Gastrocnemius medialis (tissue), 4 donors: ENCODE results near the gene ARHGAP24. TPM values are rescaled to one million over a fixed set of nuclear protein-coding genes. Genes with fewer than 3 reads are reported as not detected.
A peak's percentile ranks its signal among the peaks of the same experiment; 100 is the strongest.

ENCODE experiments used
- ATAC-seq, 2 donors: fragments of 150-250 bp; one replicate each; pipeline ENCODE4 v1.9.1; 2016
- DNase-seq, 2 donors: peaks; one replicate each; pipeline ENCODE4 v3.0.0-alpha.2; 2019
- H3K27ac ChIP-seq, 4 donors: fragments of 200-600 bp; sonication (generic); 1 replicate in 1 of 4; 2 replicates in 3 of 4; pipeline ENCODE4 v1.5.1; 2016 to 2018; ENCODE audit warnings: mild to moderate bottlenecking in 2 of 4, moderate library complexity in 1 of 4
- H3K27me3 ChIP-seq, 3 donors: fragments of 200-600 bp; sonication (generic) in 2 of 3; 1 replicate in 1 of 3; 2 replicates in 2 of 3; pipeline versions ENCODE4 v1.5.1 to v1.6.0; 2016 to 2019; ENCODE audit warnings: mild to moderate bottlenecking in 1 of 3, moderate library complexity in 1 of 3
- H3K36me3 ChIP-seq, 2 donors: fragments of 200-600 bp; sonication (generic) in 1 of 2; one replicate each; pipeline ENCODE4 v1.5.1; 2017 to 2018
- H3K4me1 ChIP-seq, 2 donors: fragments of 200-600 bp; sonication (generic) in 1 of 2; one replicate each; pipeline ENCODE4 v1.5.1; 2016 to 2017; ENCODE audit warnings: mild to moderate bottlenecking in 2 of 2
- H3K4me3 ChIP-seq, 4 donors: fragments of 200-600 bp; sonication (generic) in 3 of 4; 1 replicate in 1 of 4; 2 replicates in 3 of 4; pipeline ENCODE4 v1.5.1; 2016 to 2019; ENCODE audit warnings: mild to moderate bottlenecking in 2 of 4
- H3K9me3 ChIP-seq, 3 donors: fragments of 200-600 bp; sonication (generic) in 2 of 3; 1 replicate in 1 of 3; 2 replicates in 2 of 3; pipeline ENCODE4 v1.5.1; 2016 to 2019
- CTCF ChIP-seq, 5 experiments: fragments of 450-650 bp in 3 of 5; fragments of 200-600 bp in 2 of 5; sonication (generic) in 2 of 5; IDR thresholded peaks in 4 of 5; conservative IDR thresholded peaks in 1 of 5; 1 replicate in 4 of 5; 2 replicates in 1 of 5; pipeline ENCODE4 v1.5.1; 2016 to 2019; ENCODE audit warnings: antibody characterized with exemption in 5 of 5, mild to moderate bottlenecking in 3 of 5, moderate library complexity in 3 of 5
- POLR2A ChIP-seq, 2 donors: fragments of 450-650 bp; IDR thresholded peaks; one replicate each; pipeline ENCODE4 v1.6.1; 2017; ENCODE audit warnings: antibody characterized with exemption in 2 of 2, mild to moderate bottlenecking in 2 of 2, moderate library complexity in 2 of 2
- in situ Hi-C, 4 donors: fragments of 200-750 bp; cut with MboI; loops; one replicate each; pipeline versions ENCODE4 v1.15.0 to v1.8.0; 2017; ENCODE audit warnings: low sequenced_read_pairs in 4 of 4
- intact Hi-C: fragments of 100-400 bp; cut with DNase I; formaldehyde crosslinking; loops from one replicate; pipeline ENCODE4 v1.15.1; 2023; ENCODE audit warnings: low total_unique reads
- total RNA-seq, 4 donors: library from RNA; depleted of rRNA; stranded (reverse); fragments of >200 nt; gene quantifications; one replicate each; pipeline versions ENCODE4 v1.1.0 to v1.2.3, GENCODE V29; 2016

ARHGAP24 gene
- total RNA-seq, 4 donors from 2014 or later, result 2.8 to 7.8 (median 5.3) TPM

- in situ Hi-C loops, result no loop called here
Observed at GRCh38 chr4:85697854-85698253, 222.9 kb downstream of the ARHGAP24 start.

DNA sequence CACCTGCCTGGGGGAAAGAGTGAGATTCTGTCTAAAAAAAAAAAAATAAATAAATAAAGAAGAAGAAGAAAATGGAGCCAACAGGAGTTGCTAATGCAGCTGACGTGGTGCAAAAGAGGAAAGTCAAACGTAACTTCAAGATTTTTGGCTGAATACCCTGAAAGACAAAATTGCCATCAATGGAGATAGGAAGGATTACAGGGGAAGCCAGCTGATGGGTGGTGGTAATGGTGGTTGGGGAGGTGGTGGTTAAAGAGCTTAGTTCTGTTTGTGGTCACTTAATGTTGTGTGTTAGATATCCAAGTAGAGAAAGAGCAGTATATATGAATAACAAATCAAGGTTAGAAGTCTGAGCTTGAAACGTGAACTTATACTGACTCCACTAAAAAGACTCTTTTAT, 225.4 kb downstream of the ARHGAP24 start:
- DNase-seq (no peak), ATAC-seq (no peak)
- intact Hi-C loops, result no loop called here
- in situ Hi-C loops, result no loop called here
- no peak overlapping the region for H3K4me3 ChIP-seq
- no peaks in the 10 kb centered on the region for H3K4me1 ChIP-seq
- no peaks in the 10 kb centered on the region for H3K36me3 ChIP-seq
- no peaks in the 10 kb centered on the region for H3K9me3 ChIP-seq
- H3K27ac ChIP-seq, result no peak overlapping the region
- TF ChIP-seq CTCF (IDR thresholded peaks at IDR 0.05 in 4 of 5, conservative IDR thresholded peaks at IDR 0.05 in 1 of 5) (no peak), POLR2A (IDR thresholded peaks at IDR 0.05) (no peak)
- no peaks in the 10 kb centered on the region for H3K27me3 ChIP-seq

More at GRCh38 chr4:85697854-85698253, 222.9 kb downstream of the ARHGAP24 start:
- intact Hi-C loops, result no loop called here
- TF ChIP-seq CTCF (IDR thresholded peaks at IDR 0.05 in 4 of 5, conservative IDR thresholded peaks at IDR 0.05 in 1 of 5) (no peak), POLR2A (IDR thresholded peaks at IDR 0.05) (no peak)
- DNase-seq (no peak), ATAC-seq (no peak)
- Histone ChIP-seq H3K4me3 (no peak overlapping the region), H3K27ac (no peak overlapping the region), H3K4me1 (no peaks in the 10 kb centered on the region), H3K27me3 (no peaks in the 10 kb centered on the region), H3K9me3 (no peaks in the 10 kb centered on the region), H3K36me3 (no peaks in the 10 kb centered on the region)

DNA sequence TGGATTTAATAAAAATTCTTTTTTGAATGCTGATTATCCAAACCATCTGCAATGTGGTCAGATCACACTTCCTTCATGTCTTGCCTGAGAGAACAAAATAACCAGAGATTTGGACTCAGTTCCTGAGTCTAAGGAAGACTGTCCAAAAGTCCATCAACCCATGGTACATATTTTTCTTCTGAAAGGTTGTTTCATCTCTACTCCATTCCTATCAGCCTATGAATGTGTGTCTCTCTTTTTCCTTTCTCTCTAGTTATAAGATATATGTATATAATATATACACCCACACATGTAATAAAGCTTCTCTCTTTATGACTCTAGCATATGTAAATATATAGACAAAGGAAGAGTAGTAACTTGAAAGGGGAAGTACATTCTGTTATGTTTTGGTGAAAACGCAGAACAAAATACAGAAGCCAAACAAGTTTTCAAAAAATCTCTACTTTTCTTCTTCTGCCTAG, 226.9 kb downstream of the ARHGAP24 start:
- no peak for ATAC-seq
- H3K36me3 ChIP-seq, result no peaks in the 10 kb centered on the region
- in situ Hi-C loops, result no loop called here
- H3K4me1 ChIP-seq, result no peaks in the 10 kb centered on the region
- no peaks in the 10 kb centered on the region for H3K27me3 ChIP-seq
- intact Hi-C loops, result no loop called here
- no peak overlapping the region for H3K27ac ChIP-seq
- H3K9me3 ChIP-seq, result no peaks in the 10 kb centered on the region
- DNase-seq, result no peak
- no peak overlapping the region for H3K4me3 ChIP-seq
- TF ChIP-seq CTCF (IDR thresholded peaks at IDR 0.05 in 4 of 5, conservative IDR thresholded peaks at IDR 0.05 in 1 of 5), result no peak
- no peak for TF ChIP-seq POLR2A (IDR thresholded peaks at IDR 0.05)

DNA sequence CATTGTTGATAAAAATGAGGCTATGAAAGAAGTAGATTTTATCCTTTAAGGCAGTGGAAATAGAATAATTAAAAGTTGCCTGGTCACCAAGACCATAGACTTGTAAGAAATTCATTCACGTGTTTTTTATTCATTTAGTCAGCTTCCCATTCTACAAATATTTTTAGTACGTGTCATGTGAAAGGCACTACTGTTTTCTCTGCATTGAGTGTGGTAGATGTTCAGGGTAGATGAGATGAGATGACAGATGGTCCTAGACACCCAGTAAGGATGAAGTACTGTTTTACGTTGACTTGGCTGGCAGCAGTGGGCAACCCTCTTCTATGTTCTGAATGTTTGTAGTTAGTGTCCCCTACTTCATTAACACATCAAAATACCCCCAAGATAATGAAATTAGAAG, 228.1 kb downstream of the ARHGAP24 start:
- H3K27ac ChIP-seq, result peak overlapping the region in 1 of 4 donors; percentile 13
- in situ Hi-C loops (no loop called here), intact Hi-C loops (no loop called here)
- TF ChIP-seq CTCF (IDR thresholded peaks at IDR 0.05 in 4 of 5, conservative IDR thresholded peaks at IDR 0.05 in 1 of 5), result no peak
- no peak for TF ChIP-seq POLR2A (IDR thresholded peaks at IDR 0.05)
- no peaks in the 10 kb centered on the region for H3K27me3 ChIP-seq
- ATAC-seq (no peak), DNase-seq (no peak)
- no peaks in the 10 kb centered on the region for H3K4me1 ChIP-seq
- H3K4me3 ChIP-seq, result no peak overlapping the region
- H3K36me3 ChIP-seq, result no peaks in the 10 kb centered on the region
- H3K9me3 ChIP-seq, result no peaks in the 10 kb centered on the region

DNA sequence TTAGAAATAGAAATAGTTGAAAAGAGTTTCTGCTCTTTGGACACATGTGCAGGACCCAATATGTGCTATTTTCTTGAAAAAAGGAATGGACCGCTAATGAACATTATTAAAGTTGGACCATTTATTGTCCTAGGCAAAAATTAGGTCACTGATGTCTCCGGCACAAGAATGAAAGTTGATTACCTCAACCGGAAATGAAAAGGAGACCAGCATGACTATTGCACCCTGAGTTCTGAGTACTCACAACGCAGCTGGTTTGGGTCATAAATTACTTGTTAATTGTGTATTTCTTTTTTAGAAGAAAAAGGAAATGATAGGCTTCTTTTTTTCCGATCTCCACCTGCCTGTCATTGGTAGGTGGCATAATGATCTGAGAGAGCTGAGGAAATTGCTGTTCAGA, 232.7 kb downstream of the ARHGAP24 start:
- Histone ChIP-seq H3K4me3 (no peak overlapping the region), H3K27ac (peak overlapping the region in 1 of 4 donors; percentile 40), H3K9me3 (no peaks in the 10 kb centered on the region), H3K27me3 (no peaks in the 10 kb centered on the region), H3K4me1 (no peaks in the 10 kb centered on the region), H3K36me3 (no peaks in the 10 kb centered on the region)
- ATAC-seq, result no peak
- in situ Hi-C loops, result no loop called here
- intact Hi-C loops, result no loop called here
- TF ChIP-seq CTCF (IDR thresholded peaks at IDR 0.05 in 4 of 5, conservative IDR thresholded peaks at IDR 0.05 in 1 of 5), result no peak
- no peak for TF ChIP-seq POLR2A (IDR thresholded peaks at IDR 0.05)
- no peak for DNase-seq
